B cell (primary cell): ENCODE data around the gene CPA4. TPM values are rescaled to one million over a fixed set of nuclear protein-coding genes. Genes with fewer than 3 reads are reported as not detected.

Source experiments
- ATAC-seq: fragments of 200-7000 bp; cut with Tn5 transposase; one replicate; pipeline ENCODE4 v1.10.0; 2021; ENCODE audit warnings: low read depth, mild to moderate bottlenecking, moderate number of reproducible peaks, moderate library complexity
- CTCF ChIA-PET: fragments of 350-600 bp; sonication (Branson Sonifier 250); formaldehyde crosslinking; loops from one replicate; lab custom pipeline; 2021; ENCODE audit warnings: antibody characterized with exemption, inconsistent platforms; lab: Charles Lee
- POLR2A ChIA-PET: fragments of 350-600 bp; sonication (Branson Sonifier 250); formaldehyde crosslinking; loops from one replicate; lab custom pipeline; 2021; ENCODE audit warnings: antibody characterized with exemption; lab: Charles Lee
- DNase-seq: peaks from one replicate; pipeline ENCODE4 v3.0.0; 2013
- H2AFZ ChIP-seq: 2 replicates; pipeline ENCODE4 v1.6.1; 2012; ENCODE audit warnings: mild to moderate bottlenecking, low read depth, low read length; ENCODE audit not compliant: insufficient read depth, poor library complexity, severe bottlenecking
- H3K27ac ChIP-seq, 2 donors: 1 replicate in 1 of 2; 2 replicates in 1 of 2; pipeline ENCODE4 v1.5.1; 2012 to 2013; ENCODE audit warnings: low read length in 2 of 2, mild to moderate bottlenecking in 2 of 2, moderate library complexity in 1 of 2
- H3K27me3 ChIP-seq, 4 experiments: fragments of 200-600 bp in 1 of 4; sonication (generic) in 1 of 4; replicated peaks in 1 of 4; 1 replicate in 2 of 4; 2 replicates in 2 of 4; pipeline versions ENCODE4 v1.6.1 to v1.7.0; 2013 to 2016; ENCODE audit warnings: low read length in 3 of 4, mild to moderate bottlenecking in 2 of 4, mixed read lengths in 1 of 4, moderate library complexity in 1 of 4; ENCODE audit not compliant: insufficient read depth in 4 of 4, control insufficient read depth in 3 of 4; ENCODE audit errors: control extremely low read depth in 1 of 4
- H3K36me3 ChIP-seq, 2 experiments: replicated peaks in 1 of 2; 1 replicate in 1 of 2; 2 replicates in 1 of 2; pipeline versions ENCODE4 v1.6.1 to v1.7.1; 2013; ENCODE audit warnings: low read length in 1 of 2; ENCODE audit not compliant: insufficient read depth in 2 of 2, control insufficient read depth in 1 of 2; ENCODE audit errors: control extremely low read depth in 1 of 2, extremely low read depth in 1 of 2
- H3K4me1 ChIP-seq, 2 donors: fragments of 200-600 bp in 1 of 2; sonication (generic) in 1 of 2; 1 replicate in 1 of 2; 2 replicates in 1 of 2; pipeline versions ENCODE4 v1.5.1 to v1.6.1; 2013 to 2017; ENCODE audit warnings: low read length in 2 of 2; ENCODE audit not compliant: control insufficient read depth in 2 of 2, insufficient read depth in 2 of 2
- H3K4me2 ChIP-seq: replicated peaks from 2 replicates; pipeline ENCODE3; 2012; ENCODE audit warnings: mild to moderate bottlenecking, low read depth, low read length; ENCODE audit not compliant: poor library complexity, severe bottlenecking
- H3K4me3 ChIP-seq, 5 experiments: fragments of 200-600 bp in 1 of 5; sonication (generic) in 1 of 5; 1 replicate in 3 of 5; 2 replicates in 2 of 5; pipeline versions ENCODE4 v1.5.1 to v1.7.0; 2011 to 2016; ENCODE audit warnings: low read length in 4 of 5, mild to moderate bottlenecking in 4 of 5, low read depth in 2 of 5, control low read depth in 1 of 5, moderate library complexity in 1 of 5; ENCODE audit not compliant: insufficient read depth in 1 of 5; ENCODE audit errors: control extremely low read depth in 1 of 5, extremely low read depth in 1 of 5
- H3K79me2 ChIP-seq: fragments of 200-600 bp; sonication (generic); one replicate; pipeline ENCODE4 v1.6.0; 2016; ENCODE audit warnings: low read length; ENCODE audit not compliant: control insufficient read depth, insufficient read depth
- H3K9ac ChIP-seq: fragments of 200-600 bp; sonication (generic); 2 replicates; pipeline ENCODE4 v1.6.1; 2017; ENCODE audit warnings: mild to moderate bottlenecking, low read length, moderate library complexity
- H3K9me3 ChIP-seq, 3 donors: one replicate each; pipeline versions ENCODE4 v1.6.1 to v1.7.1; 2013; ENCODE audit warnings: low read length in 2 of 3; ENCODE audit not compliant: control insufficient read depth in 2 of 3, insufficient read depth in 1 of 3; ENCODE audit errors: control extremely low read depth in 1 of 3
- H4K20me1 ChIP-seq: 2 replicates; pipeline ENCODE4 v1.6.0; 2012; ENCODE audit warnings: mild to moderate bottlenecking, low read length; ENCODE audit not compliant: insufficient read depth, control insufficient read depth, poor library complexity, severe bottlenecking
- H3K27ac Mint-ChIP-seq: one replicate; pipeline ENCODE4 v1.8.0; 2021; ENCODE audit warnings: mixed read lengths
- H3K27me3 Mint-ChIP-seq: one replicate; pipeline ENCODE4 v1.8.0; 2021; ENCODE audit warnings: mixed read lengths
- H3K4me1 Mint-ChIP-seq: one replicate; pipeline ENCODE4 v1.8.0; 2021; ENCODE audit warnings: mixed read lengths
- H3K4me3 Mint-ChIP-seq: one replicate; pipeline ENCODE4 v1.8.0; 2021; ENCODE audit warnings: mixed read lengths
- H3K9me3 Mint-ChIP-seq: one replicate; pipeline ENCODE4 v1.8.0; 2022; ENCODE audit warnings: mixed read lengths; ENCODE audit not compliant: insufficient read depth
- EZH2 ChIP-seq: IDR thresholded peaks from 2 replicates; pipeline ENCODE4 v1.6.1; 2012; ENCODE audit warnings: borderline replicate concordance, low read depth, mild to moderate bottlenecking, moderate library complexity, low read length; ENCODE audit not compliant: insufficient read depth, poor library complexity, severe bottlenecking
- WGBS: methylation state at CpG from one replicate; pipeline ENCODE4 v1.1.5; 2013; ENCODE audit warnings: missing lambda C conversion rate; ENCODE audit not compliant: insufficient coverage; 5-methylcytosine and 5-hydroxymethylcytosine counted together
- intact Hi-C: fragments of 100-400 bp; cut with micrococcal nuclease; formaldehyde crosslinking; loops from one replicate; pipeline ENCODE4 v1.10.0; 2022
- polyA plus RNA-seq: library from polyadenylated mRNA; depleted of rRNA; stranded (reverse); fragments of >200 nt; gene quantifications from 2 replicates; pipeline ENCODE4 v1.2.3, GENCODE V29; 2012
- total RNA-seq, 2 donors: library from RNA; stranded (reverse); fragments of 120-200 nt in 1 of 2; gene quantifications; 1 replicate in 1 of 2; 2 replicates in 1 of 2; pipeline versions ENCODE4 v1.2.3 to v1.2.4, GENCODE V29; 2013 to 2022
- TF ChIP-seq, protein P1 (sequence below): fragments of 200-600 bp; IDR thresholded peaks from one replicate; pipeline ENCODE4 v1.8.0; 2022; ENCODE audit warnings: antibody characterized with exemption, mild to moderate bottlenecking

CPA4 gene
- total and polyA plus RNA-seq, 2 donors (not counting 1 experiment from before 2014, with no cell fraction given), result not detected

DNA sequence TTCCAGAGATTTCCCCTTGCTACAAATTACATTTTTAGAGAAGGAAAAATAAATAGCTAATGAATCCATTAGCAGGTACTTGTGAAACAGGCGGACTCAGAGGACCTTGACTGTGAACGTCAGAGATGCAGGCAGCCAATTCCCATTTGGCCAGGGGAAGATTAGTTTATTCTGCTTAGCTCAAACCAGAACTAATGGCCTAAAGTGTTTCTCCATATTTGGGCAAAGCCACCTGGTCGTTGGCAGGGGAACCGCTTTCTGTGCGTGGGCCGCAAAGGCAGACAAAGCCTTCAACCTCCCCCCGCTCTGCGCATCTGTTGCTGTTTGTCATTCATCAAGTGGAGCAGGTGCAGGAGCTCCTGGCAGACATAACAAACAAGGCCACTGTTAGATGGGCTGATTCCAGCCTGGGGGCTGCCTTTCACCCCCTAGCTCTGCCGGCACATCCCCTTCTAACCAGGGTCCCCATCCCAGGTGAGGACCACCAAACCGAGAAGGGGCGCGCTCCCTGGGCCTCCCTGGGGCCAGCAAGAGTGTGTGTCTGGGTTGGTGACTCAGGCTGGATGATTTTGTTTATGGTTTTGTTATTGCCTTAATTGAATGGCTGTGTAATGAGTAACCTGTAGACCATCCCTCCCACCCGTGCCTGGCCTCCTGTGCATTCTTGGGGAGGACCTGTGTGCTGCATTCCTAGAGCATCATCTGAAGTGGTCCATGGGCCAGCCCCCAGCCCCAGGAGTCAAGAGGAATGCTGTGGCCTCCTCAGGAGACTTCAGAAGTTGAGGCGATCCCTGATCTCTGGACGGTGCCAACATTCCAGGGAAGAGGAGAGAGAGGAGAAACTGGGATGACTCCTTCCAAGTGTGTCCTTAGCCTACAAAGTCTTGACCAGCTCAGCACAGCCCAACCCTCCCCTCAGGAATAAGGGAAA is 72.8 kb downstream of the CPA4 start:
- intact Hi-C loops, result no loop called here
- Histone ChIP-seq H3K79me2 (no peaks in the 10 kb centered on the region), H3K4me3 (no peak overlapping the region), H3K4me1 (no peaks in the 10 kb centered on the region), H3K27ac (no peak overlapping the region), H3K9ac (no peak overlapping the region), H3K36me3 (no peaks in the 10 kb centered on the region), H4K20me1 (no peaks in the 10 kb centered on the region), H3K4me2 (no peak overlapping the region), H3K9me3 (no peaks in the 10 kb centered on the region), H3K27me3 (no peaks in the 10 kb centered on the region), H2AFZ (no peak overlapping the region)
- POLR2A ChIA-PET, result no interaction called here
- no peak for ATAC-seq
- CTCF ChIA-PET, result no interaction called here
- Mint-ChIP-seq H3K27ac (no peak overlapping the region), H3K4me3 (no peak overlapping the region), H3K27me3 (no peaks in the 10 kb centered on the region), H3K9me3 (no peaks in the 10 kb centered on the region), H3K4me1 (no peaks in the 10 kb centered on the region)
- TF ChIP-seq, protein P1, sequence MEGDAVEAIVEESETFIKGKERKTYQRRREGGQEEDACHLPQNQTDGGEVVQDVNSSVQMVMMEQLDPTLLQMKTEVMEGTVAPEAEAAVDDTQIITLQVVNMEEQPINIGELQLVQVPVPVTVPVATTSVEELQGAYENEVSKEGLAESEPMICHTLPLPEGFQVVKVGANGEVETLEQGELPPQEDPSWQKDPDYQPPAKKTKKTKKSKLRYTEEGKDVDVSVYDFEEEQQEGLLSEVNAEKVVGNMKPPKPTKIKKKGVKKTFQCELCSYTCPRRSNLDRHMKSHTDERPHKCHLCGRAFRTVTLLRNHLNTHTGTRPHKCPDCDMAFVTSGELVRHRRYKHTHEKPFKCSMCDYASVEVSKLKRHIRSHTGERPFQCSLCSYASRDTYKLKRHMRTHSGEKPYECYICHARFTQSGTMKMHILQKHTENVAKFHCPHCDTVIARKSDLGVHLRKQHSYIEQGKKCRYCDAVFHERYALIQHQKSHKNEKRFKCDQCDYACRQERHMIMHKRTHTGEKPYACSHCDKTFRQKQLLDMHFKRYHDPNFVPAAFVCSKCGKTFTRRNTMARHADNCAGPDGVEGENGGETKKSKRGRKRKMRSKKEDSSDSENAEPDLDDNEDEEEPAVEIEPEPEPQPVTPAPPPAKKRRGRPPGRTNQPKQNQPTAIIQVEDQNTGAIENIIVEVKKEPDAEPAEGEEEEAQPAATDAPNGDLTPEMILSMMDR, result no peak
- no peak for TF ChIP-seq EZH2
- no peak for DNase-seq
- 66% methylated on average over 10 of the region's 15 CpGs for WGBS

DNA sequence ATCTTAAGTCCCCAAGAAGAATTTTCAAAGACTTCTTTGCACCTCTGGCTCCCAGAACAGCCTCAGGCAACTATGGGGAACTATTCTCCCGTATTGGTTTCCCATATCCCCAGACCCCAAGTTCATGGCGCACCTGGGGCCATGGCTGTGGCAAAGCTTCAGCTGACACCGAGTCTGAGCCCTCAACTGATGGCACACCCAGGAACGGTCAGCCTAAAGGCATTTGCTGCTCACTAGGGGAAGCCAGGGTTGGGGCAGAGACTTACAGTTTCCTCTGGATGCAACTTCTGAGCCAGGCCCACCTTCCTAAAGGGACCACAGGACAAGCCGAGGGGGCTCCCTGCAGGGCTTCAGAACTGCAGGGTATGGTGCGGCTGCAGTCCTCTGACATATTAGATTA is 73.6 kb downstream of the CPA4 start:
- H3K4me1 Mint-ChIP-seq, result no peaks in the 10 kb centered on the region
- no peak overlapping the region for H3K4me3 Mint-ChIP-seq
- H3K79me2 ChIP-seq, result no peaks in the 10 kb centered on the region
- DNase-seq (no peak), ATAC-seq (no peak)
- POLR2A ChIA-PET, result no interaction called here
- no peaks in the 10 kb centered on the region for H3K27me3 Mint-ChIP-seq
- H3K27me3 ChIP-seq, result no peaks in the 10 kb centered on the region
- no peak overlapping the region for H3K27ac Mint-ChIP-seq
- no peak overlapping the region for H3K27ac ChIP-seq
- TF ChIP-seq, protein P1, result no peak
- TF ChIP-seq EZH2, result no peak
- no peak overlapping the region for H3K4me3 ChIP-seq
- no peak overlapping the region for H3K9ac ChIP-seq
- H3K36me3 ChIP-seq, result no peaks in the 10 kb centered on the region
- no peak overlapping the region for H2AFZ ChIP-seq
- 94% methylated on average over 5 of the region's 6 CpGs for WGBS
- H3K9me3 Mint-ChIP-seq, result no peaks in the 10 kb centered on the region
- H4K20me1 ChIP-seq, result no peaks in the 10 kb centered on the region
- H3K9me3 ChIP-seq, result no peaks in the 10 kb centered on the region
- no peaks in the 10 kb centered on the region for H3K4me1 ChIP-seq
- intact Hi-C loops, result no loop called here
- CTCF ChIA-PET, result no interaction called here
- H3K4me2 ChIP-seq, result no peak overlapping the region
